ENCODE measurements around the gene RIMBP3C. TPM values are rescaled to one million over a fixed set of nuclear protein-coding genes. Genes with fewer than 3 reads are reported as not detected.

The RIMBP3C gene
- total and polyA plus RNA-seq, 10 of the 15 experiments (the other 5 are each of a cell fraction or from before 2014, with no cell fraction given): 0.03 to 0.23 (median 0.08) TPM; not detected in 4

- TF ChIP-seq, protein P1, sequence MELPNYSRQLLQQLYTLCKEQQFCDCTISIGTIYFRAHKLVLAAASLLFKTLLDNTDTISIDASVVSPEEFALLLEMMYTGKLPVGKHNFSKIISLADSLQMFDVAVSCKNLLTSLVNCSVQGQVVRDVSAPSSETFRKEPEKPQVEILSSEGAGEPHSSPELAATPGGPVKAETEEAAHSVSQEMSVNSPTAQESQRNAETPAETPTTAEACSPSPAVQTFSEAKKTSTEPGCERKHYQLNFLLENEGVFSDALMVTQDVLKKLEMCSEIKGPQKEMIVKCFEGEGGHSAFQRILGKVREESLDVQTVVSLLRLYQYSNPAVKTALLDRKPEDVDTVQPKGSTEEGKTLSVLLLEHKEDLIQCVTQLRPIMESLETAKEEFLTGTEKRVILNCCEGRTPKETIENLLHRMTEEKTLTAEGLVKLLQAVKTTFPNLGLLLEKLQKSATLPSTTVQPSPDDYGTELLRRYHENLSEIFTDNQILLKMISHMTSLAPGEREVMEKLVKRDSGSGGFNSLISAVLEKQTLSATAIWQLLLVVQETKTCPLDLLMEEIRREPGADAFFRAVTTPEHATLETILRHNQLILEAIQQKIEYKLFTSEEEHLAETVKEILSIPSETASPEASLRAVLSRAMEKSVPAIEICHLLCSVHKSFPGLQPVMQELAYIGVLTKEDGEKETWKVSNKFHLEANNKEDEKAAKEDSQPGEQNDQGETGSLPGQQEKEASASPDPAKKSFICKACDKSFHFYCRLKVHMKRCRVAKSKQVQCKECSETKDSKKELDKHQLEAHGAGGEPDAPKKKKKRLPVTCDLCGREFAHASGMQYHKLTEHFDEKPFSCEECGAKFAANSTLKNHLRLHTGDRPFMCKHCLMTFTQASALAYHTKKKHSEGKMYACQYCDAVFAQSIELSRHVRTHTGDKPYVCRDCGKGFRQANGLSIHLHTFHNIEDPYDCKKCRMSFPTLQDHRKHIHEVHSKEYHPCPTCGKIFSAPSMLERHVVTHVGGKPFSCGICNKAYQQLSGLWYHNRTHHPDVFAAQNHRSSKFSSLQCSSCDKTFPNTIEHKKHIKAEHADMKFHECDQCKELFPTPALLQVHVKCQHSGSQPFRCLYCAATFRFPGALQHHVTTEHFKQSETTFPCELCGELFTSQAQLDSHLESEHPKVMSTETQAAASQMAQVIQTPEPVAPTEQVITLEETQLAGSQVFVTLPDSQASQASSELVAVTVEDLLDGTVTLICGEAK (IDR thresholded peaks at IDR 0.05; ENCODE audit: borderline replicate concordance): no peak
- TF ChIP-seq RUNX3 (IDR thresholded peaks at IDR 0.05; ENCODE audit: low read length) (no peak), SUPT20H (IDR thresholded peaks at IDR 0.05; ENCODE audit: borderline replicate concordance, control insufficient read depth, low read depth, low read length) (no peak), EZH2 (IDR thresholded peaks at IDR 0.05; ENCODE audit: borderline replicate concordance, control insufficient read depth, low read depth, low read length) (no peak), PRDM15 (CRISPR knock-in tag; IDR thresholded peaks at IDR 0.05) (no peak), PKNOX1 (IDR thresholded peaks at IDR 0.05) (no peak), NR2C1 (IDR thresholded peaks at IDR 0.05) (no peak), ZBED1 (IDR thresholded peaks at IDR 0.05; ENCODE audit: borderline replicate concordance) (no peak), ZZZ3 (IDR thresholded peaks at IDR 0.05; ENCODE audit: control insufficient read depth, insufficient read length, low read depth) (no peak), TAF1 (IDR thresholded peaks at IDR 0.05; ENCODE audit: borderline replicate concordance, low read depth, low read length) (no peak), YBX1 (IDR thresholded peaks at IDR 0.05) (no peak), IRF3 (IDR thresholded peaks at IDR 0.05) (no peak)
These were observed 19.1 kb upstream of the RIMBP3C start (continued) for GRCh38 chr22:21570398-21570797.

Data from GM12878 (cell line).